Endothelial cell of umbilical vein (primary cell): ENCODE results near the gene BBC3.

Source experiments
- EZH2 ChIP-seq: IDR thresholded peaks from 2 replicates; pipeline ENCODE4 v1.6.1; 2012; ENCODE audit warnings: borderline replicate concordance, low read depth, mild to moderate bottlenecking, moderate library complexity, low read length, inconsistent platforms; ENCODE audit not compliant: severe bottlenecking
- JUN ChIP-seq: IDR thresholded peaks from 2 replicates; pipeline ENCODE4 v1.6.1; 2011; ENCODE audit warnings: borderline replicate concordance, low read depth; ENCODE audit not compliant: insufficient read length, insufficient read depth
- MYC ChIP-seq: IDR thresholded peaks from one replicate; pipeline ENCODE4 v1.6.1; 2011; ENCODE audit warnings: mild to moderate bottlenecking, low read depth, low read length
- POLR2A ChIP-seq: IDR thresholded peaks from 2 replicates; pipeline ENCODE4 v1.6.1; 2012; ENCODE audit warnings: low read depth, mild to moderate bottlenecking, control low read depth, low read length
- POLR2AphosphoS5 ChIP-seq: IDR thresholded peaks from 2 replicates; pipeline ENCODE4 v1.6.1; 2012; ENCODE audit warnings: low read depth, mild to moderate bottlenecking, control low read depth, low read length, moderate library complexity; ENCODE audit not compliant: insufficient read depth
- TF ChIP-seq, protein P1 (sequence below), 2 donors: IDR thresholded peaks; 1 replicate in 1 of 2; 2 replicates in 1 of 2; pipeline ENCODE4 v1.5.1; 2011; ENCODE audit warnings: low read length in 2 of 2, mild to moderate bottlenecking in 2 of 2, moderate library complexity in 2 of 2, control low read depth in 1 of 2, inconsistent platforms in 1 of 2, low read depth in 1 of 2; ENCODE audit not compliant: insufficient read depth in 1 of 2; ENCODE audit errors: extremely low read depth in 1 of 2
- TF ChIP-seq, protein P2 (sequence below): IDR thresholded peaks from 2 replicates; pipeline ENCODE4 v1.6.1; 2011; ENCODE audit not compliant: insufficient read depth, insufficient read length

DNA sequence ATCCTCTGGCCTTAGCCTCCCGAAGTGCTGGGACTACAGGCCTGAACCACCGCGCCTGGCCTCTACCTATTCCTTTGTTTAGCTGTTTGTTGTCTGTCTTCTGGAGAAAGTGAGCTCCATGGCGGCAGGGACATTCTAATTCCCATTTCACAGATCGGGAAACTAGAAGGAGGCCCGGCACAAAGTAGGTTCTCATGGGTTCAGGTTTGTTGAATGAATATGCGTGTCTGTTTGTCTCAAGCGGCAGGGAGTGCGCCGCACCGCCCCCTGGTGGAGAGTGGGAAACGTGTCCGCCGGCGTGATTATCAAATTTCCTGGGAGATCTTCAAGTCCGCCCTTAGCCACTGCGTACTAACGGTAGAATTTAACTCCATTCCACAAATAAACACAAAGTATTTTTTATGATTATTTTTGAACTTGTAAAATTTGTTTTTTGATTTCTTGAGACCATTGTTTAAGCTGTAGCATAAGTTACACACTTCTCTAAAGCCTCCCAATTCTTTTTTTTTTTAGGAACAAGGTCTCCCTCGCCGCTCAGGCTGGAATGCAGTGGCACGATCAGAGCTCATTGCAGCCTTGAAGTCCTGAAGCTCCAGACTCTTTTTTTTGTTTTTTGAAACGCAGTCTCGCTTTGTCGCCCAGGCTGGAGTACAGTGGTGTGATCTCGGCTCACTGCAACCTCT lies 16.4 kb upstream of the BBC3 start:
- TF ChIP-seq, protein P1, sequence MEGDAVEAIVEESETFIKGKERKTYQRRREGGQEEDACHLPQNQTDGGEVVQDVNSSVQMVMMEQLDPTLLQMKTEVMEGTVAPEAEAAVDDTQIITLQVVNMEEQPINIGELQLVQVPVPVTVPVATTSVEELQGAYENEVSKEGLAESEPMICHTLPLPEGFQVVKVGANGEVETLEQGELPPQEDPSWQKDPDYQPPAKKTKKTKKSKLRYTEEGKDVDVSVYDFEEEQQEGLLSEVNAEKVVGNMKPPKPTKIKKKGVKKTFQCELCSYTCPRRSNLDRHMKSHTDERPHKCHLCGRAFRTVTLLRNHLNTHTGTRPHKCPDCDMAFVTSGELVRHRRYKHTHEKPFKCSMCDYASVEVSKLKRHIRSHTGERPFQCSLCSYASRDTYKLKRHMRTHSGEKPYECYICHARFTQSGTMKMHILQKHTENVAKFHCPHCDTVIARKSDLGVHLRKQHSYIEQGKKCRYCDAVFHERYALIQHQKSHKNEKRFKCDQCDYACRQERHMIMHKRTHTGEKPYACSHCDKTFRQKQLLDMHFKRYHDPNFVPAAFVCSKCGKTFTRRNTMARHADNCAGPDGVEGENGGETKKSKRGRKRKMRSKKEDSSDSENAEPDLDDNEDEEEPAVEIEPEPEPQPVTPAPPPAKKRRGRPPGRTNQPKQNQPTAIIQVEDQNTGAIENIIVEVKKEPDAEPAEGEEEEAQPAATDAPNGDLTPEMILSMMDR (IDR thresholded peaks at IDR 0.05; ENCODE audit: extremely low read depth in 1 of 2, insufficient read depth in 1 of 2, low read depth in 1 of 2, low read length in 2 of 2): peak; percentile 84 to 85
- no peak for TF ChIP-seq POLR2AphosphoS5
- no peak for TF ChIP-seq POLR2A
- TF ChIP-seq, protein P2, sequence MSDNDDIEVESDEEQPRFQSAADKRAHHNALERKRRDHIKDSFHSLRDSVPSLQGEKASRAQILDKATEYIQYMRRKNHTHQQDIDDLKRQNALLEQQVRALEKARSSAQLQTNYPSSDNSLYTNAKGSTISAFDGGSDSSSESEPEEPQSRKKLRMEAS: no peak
- no peak for TF ChIP-seq EZH2
- TF ChIP-seq MYC: no peak
- TF ChIP-seq JUN: no peak
